ENCODE results near the gene CNTFR.

CNTFR gene

GRCh38 chr9:34507556-34507955 is 82.0 kb downstream of the CNTFR start:
- DNase-seq (ENCODE audit: low spot score): no peak

- DNase-seq (ENCODE audit: low spot score): no peak
Measured at GRCh38 chr9:34506623-34507022, 82.9 kb downstream of the CNTFR start.

GRCh38 chr9:34505370-34506120 is 84.0 kb downstream of the CNTFR start:
- no peak for DNase-seq (ENCODE audit: low spot score)

- no peak for DNase-seq (ENCODE audit: low spot score)
Measured at GRCh38 chr9:34503406-34503805, 86.1 kb downstream of the CNTFR start.

- no peak for DNase-seq (ENCODE audit: low spot score)
Measured at GRCh38 chr9:34502891-34503290, 86.6 kb downstream of the CNTFR start.

GRCh38 chr9:34502471-34502870 is 87.1 kb downstream of the CNTFR start:
- DNase-seq (ENCODE audit: low spot score): no peak

GRCh38 chr9:34501889-34502425 is 87.6 kb downstream of the CNTFR start:
- DNase-seq (ENCODE audit: low spot score): peak; percentile 88
